Measurements from ENCODE around the gene ACTA2.

Gene ACTA2

DNA sequence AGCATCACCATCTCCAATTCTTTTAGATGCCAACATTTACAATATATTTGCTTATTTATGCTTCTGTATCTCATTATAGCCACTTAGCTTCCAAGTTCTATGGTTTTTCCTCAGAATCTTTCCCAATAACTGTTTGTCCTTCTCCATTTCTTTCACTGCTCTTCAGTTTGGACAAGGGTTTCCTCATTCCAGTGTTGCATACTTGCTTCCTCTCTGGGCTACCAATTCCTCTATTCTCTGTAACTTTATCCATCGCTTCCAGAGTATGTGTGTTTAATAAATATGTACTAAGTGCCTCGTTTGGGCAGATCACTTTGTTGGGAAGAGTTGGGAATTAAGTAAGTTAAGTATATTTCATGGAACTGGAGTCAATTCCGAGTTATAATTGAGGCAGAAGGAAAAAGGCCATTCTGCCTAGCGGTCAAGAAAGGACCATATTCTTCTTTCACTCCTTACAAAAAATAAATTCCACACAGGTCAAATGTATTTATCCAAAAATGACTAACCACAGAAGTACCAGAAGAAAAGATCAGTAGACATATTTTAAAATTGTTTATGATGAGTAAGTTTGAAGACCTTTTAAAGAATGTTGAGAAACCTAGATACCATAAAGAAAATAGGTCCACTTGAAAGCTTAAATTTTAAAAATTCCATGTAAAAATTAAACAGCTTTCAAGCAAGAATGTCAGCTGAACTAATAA lies 61.7 kb downstream of the ACTA2 start:
- no peak for DNase-seq (ENCODE audit: low spot score)

DNA sequence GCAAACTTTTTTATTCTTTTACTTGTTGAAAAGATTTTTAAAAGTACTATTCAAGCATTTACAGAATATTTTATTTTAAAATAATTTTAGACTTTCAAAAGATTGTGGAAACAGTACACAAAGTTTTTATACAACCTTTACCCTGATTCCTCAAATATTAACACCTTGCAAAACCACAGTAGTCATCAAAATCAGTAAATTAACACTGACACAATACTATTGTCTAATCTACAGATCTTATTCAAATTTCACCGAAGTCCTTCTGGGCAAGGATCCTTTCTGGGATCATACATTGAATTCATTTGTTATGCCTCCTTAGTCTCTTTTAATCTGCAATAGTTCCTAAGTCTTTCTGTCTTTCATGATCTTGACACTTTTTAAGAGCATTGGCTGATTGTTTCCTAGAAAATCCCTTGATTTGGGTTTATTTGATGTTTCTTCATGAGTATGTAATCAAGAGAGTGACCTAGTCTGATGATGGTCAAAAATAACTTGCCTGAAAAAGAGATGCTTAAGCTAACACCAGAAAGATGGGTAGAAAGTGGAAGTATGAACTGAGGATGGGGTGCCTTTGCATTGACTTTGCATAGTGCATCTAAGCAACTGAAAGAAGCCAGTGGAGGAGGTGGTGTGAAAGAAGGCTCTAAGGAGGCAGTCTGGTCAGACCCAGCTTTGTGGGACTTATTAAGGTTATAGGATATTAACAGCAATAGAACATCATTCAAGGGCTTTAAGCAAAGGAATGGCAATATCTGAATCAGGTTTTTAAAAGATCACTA lies 62.8 kb downstream of the ACTA2 start:
- DNase-seq (ENCODE audit: low spot score) = no peak

DNA sequence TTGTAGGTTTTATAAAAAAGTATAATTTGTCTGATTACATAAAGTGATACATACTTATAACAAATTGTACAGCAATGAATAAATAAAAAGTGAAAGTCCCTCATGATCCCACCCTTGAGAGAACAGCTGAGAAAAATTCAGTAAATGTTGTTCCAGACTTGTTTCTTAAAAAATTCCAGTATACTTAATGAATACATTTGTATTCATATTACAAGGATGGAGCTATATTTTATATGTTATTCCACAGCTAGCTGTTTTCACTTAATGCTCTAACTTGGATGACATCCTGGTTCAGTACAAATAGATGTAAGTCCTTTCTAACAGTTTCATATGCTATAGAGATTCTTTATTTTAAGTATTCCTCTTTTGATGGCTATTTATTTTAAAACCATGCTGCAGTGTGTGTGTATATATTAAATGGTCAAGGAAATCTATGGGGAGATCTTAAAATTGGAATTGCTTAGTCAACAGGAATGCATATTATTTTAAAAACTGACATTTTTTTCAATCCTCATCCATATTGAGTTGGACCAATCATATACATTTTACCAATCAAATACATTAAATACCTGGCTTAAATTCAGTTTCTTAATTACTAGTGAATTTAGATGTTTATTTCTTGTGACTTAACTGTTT lies 63.6 kb downstream of the ACTA2 start:
- DNase-seq (ENCODE audit: low spot score) = no peak

DNA sequence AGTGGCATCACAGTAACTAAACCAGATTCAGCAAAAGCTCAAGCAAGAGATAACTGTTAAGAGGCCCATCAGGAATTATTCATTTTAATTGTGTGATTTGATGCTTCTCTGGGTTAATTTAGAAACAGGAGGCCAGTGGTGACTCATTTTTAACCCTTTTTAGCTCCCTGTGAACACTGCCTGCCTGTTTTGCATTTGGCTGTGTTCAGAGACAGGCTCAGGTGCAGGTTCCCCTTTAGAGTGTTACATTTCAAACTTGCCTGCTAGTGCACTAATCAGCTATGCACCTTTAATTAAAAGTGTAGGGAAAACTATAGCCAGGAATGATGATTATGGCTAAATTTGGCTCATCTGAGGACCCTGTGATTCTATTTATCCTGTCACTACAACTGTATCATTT lies 66.0 kb downstream of the ACTA2 start:
- DNase-seq (ENCODE audit: low spot score) = no peak

Data from LoVo (cell line).